SKM-1 (cell line): ENCODE data around the gene AEBP2.
"Not testable (repeated sequence)": the region's sequence is repeated elsewhere in the genome, so short reads cannot be mapped to it uniquely, and the experiment has no call there.

Experiments used
- DNase-seq: peaks from one replicate; lab custom pipeline; 2025; ENCODE audit not compliant: unreplicated experiment; lab: John Stamatoyannopoulos, UW

Gene AEBP2

DNA sequence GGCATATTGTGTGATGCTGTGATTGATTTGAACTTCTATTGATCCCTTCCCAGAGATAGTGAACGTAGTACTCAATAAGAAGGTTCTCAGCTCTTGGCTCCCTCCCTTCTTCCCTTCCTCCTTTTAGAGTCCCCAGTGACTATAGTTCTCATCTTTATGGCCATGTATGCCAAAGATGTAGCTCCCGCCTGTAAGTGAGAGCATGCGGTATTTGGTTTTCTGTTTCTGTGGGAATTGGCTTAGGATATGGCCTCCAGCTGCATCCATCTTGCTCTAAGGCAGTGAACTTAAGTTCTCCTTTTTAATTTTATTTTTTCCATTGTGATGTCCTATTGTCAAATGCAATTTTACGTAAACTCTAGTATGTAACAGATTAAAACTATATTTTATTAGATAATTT lies 109.5 kb downstream of the AEBP2 start:
- DNase-seq, result no peak

DNA sequence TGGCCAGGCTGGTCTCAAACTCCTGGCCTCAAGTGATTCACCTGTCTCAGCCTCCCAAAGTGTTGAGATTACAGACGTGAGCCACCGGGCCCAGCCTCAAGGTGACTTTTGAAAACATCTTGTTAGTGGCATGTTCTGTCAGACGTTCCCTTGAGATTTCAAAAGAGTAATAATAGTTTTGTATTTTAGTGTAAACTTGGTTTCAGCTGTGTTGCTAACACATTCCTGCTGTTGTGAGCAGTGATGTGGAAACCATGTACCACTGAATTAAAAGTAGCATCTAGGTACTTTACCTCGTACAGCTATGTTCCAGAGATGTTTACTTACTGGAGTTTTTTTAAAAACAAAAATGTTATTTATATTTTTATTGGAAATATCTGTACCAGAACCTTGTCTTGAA lies 111.3 kb downstream of the AEBP2 start:
- no peak for DNase-seq

DNA sequence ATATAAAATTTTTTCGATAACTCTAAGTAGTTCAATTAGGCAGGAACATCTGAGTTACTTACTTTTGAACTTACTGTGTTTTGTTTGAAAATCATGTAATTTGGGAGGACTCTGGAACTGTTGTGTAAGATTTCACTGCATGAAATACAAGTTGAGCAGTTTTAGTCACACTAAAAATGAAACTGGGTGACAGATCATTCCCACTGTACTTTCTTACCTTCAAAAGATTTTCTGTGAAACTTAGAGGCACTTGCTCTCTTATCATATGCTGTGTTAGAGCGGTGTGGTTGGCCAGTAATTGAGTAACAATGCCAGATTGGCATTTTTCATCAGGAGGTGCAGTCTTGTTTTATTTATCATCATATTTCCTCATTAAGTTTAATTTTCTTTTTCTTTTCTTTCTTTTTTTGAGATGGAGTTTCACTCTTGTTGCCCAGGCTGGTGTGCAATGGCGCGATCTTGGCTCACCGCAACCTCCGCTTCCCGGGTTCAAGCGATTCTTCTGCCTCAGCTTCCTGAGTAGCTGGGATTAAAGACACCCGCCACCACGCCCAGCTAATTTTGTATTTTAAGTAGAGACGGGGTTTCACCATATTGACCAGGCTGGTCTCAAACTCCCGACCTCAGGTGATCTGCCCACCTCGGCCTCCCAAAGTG lies 113.3 kb downstream of the AEBP2 start:
- not testable (repeated sequence) for DNase-seq

DNA sequence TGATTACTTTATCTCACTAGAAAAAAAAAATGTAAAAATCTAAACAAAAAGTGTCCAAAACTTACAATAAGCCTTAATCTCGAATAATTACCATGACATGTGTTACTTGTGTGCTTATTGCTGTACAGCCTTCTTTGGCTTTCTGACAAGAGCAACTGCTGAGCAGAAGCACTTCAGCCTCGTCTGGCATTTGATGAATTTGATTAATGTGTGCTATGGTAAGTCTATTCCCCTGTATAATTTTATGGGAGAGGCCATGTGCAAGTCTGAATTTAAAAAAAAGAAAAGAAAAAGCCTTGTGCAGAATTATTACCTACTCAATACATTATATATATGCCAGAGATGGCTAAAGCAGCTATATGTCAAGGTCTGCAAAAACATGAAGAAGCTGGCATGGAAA lies 113.9 kb downstream of the AEBP2 start:
- DNase-seq, result no peak

DNA sequence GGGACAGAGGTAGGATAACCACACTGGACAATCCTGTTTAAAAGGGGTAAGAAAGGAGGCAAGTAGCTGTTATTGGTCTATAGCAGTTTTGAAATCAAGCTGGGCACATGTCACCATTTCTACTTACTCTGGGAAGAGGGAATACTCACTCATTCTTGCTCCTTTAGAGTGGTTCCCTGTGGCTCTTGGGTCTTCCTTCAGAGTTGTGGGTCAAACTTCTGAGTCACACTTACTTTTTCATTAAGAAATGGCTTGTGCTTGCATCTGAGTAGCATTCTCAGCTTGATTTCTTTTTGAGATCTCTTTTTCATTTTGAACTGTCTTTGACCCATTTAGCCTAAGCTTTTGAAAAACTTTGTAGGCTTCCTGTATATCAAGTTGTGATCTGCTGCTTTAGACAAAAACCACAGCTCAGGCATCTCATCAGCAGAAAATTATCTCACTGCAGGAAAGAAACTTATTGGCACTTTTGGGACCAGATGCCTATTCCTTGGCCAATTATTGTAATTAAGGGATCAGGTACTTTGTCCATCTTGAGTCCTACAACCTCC lies 122.2 kb downstream of the AEBP2 start:
- DNase-seq, result no peak
